HCT116 (cell line): ENCODE measurements around the gene MAPK8. TPM values are rescaled to one million over a fixed set of nuclear protein-coding genes. Genes with fewer than 3 reads are reported as not detected.

Experiments
- ATAC-seq: fragments of 200-7000 bp; cut with Tn5 transposase; 2 replicates; pipeline ENCODE4 v1.9.1; 2020; ENCODE audit warnings: mild to moderate bottlenecking, moderate library complexity
- BruUV-seq: library from RNA; stranded (reverse); fragments of 400-500 nt; replicated peaks from 2 replicates; lab custom pipeline; 2021; lab: Mats Ljungman, UMichigan
- CTCF ChIA-PET: fragments of 300-600 bp; sonication (Branson Sonifier 250); formaldehyde crosslinking; loops from one replicate; lab custom pipeline; 2021; ENCODE audit warnings: antibody characterized with exemption; lab: Charles Lee
- POLR2A ChIA-PET: fragments of 300-600, 350-600 bp; sonication (Branson Sonifier 250); formaldehyde crosslinking; loops from one replicate; lab custom pipeline; 2021; ENCODE audit warnings: antibody characterized with exemption; lab: Charles Lee
- RAD21 ChIA-PET, 2 experiments: fragments of 300-600 bp; sonication (Branson Sonifier 250); formaldehyde crosslinking; loops; one replicate each; lab custom pipeline; 2023; ENCODE audit warnings: low total read pairs in 2 of 2; ENCODE audit not compliant: uncharacterized antibody in 2 of 2, unreplicated experiment in 2 of 2, low non-redundant PET in 1 of 2; lab: Charles Lee
- DNase-seq: peaks from one replicate; pipeline ENCODE4 v3.0.0-alpha.2; 2010; ENCODE audit warnings: low read depth, low spot score
- H2AFZ ChIP-seq: fragments of 200-600 bp; shearing (Covaris generic), sonication (generic); 2 replicates; pipeline ENCODE4 v1.6.1; 2017; ENCODE audit warnings: low read depth, mixed run types, mixed read lengths, antibody characterized with exemption, low read length; ENCODE audit not compliant: poor library complexity, severe bottlenecking
- H3K27ac ChIP-seq: 2 replicates; pipeline ENCODE4 v1.5.1; 2012; ENCODE audit warnings: low read depth, low read length
- H3K27me3 ChIP-seq: fragments of 200-600 bp; sonication (generic); 2 replicates; pipeline ENCODE4 v1.6.1; 2016; ENCODE audit warnings: mixed run types, low read length, mixed read lengths; ENCODE audit not compliant: insufficient read depth
- H3K36me3 ChIP-seq, 2 experiments: fragments of 200-500 bp in 1 of 2; fragments of 200-600 bp in 1 of 2; sonication (Bioruptor generic) in 1 of 2; sonication (generic) in 1 of 2; 2 replicates each; pipeline versions ENCODE4 v1.5.1 to v1.6.1; 2014 to 2016; ENCODE audit warnings: low read length in 2 of 2, inconsistent platforms in 1 of 2, mixed read lengths in 1 of 2, mixed run types in 1 of 2; ENCODE audit not compliant: insufficient read depth in 2 of 2, control insufficient read depth in 1 of 2
- H3K4me1 ChIP-seq, 2 experiments: fragments of 200-600 bp in 1 of 2; sonication (generic) in 1 of 2; 2 replicates each; pipeline versions ENCODE4 v1.5.1 to v1.6.1; 2012 to 2017; ENCODE audit warnings: low read length in 2 of 2, inconsistent platforms in 1 of 2, mild to moderate bottlenecking in 1 of 2, mixed read lengths in 1 of 2, mixed run types in 1 of 2, moderate library complexity in 1 of 2; ENCODE audit not compliant: insufficient read depth in 2 of 2, control insufficient read depth in 1 of 2
- H3K4me2 ChIP-seq: fragments of 200-600 bp; sonication (generic); 2 replicates; pipeline ENCODE4 v1.6.1; 2017; ENCODE audit warnings: mixed run types, low read length, mixed read lengths
- H3K4me3 ChIP-seq, 2 experiments: fragments of 200-600 bp in 1 of 2; sonication (generic) in 1 of 2; replicated peaks in 1 of 2; 2 replicates each; pipeline ENCODE4 v1.5.1; 2011 to 2016; ENCODE audit warnings: low read length in 2 of 2, control low read depth in 1 of 2, low read depth in 1 of 2, mild to moderate bottlenecking in 1 of 2, mixed read lengths in 1 of 2, mixed run types in 1 of 2
- H3K79me2 ChIP-seq: fragments of 200-600 bp; sonication (generic); 2 replicates; pipeline ENCODE4 v1.6.1; 2017; ENCODE audit warnings: mild to moderate bottlenecking, mixed run types, low read length, moderate library complexity, mixed read lengths; ENCODE audit not compliant: insufficient read depth
- H3K9ac ChIP-seq: fragments of 200-600 bp; sonication (generic); 2 replicates; pipeline ENCODE4 v1.6.1; 2016; ENCODE audit warnings: low read length, mixed read lengths
- H3K9me2 ChIP-seq: fragments of 200-600 bp; sonication (generic), shearing (Covaris generic); 2 replicates; pipeline ENCODE4 v1.6.1; 2017; ENCODE audit warnings: mixed run types, mild to moderate bottlenecking, moderate library complexity; ENCODE audit not compliant: insufficient read depth
- H3K9me3 ChIP-seq, 2 experiments: fragments of 200-500 bp in 1 of 2; fragments of 200-600 bp in 1 of 2; sonication (Bioruptor generic) in 1 of 2; sonication (generic) in 1 of 2; 2 replicates each; pipeline ENCODE4 v1.6.1; 2014 to 2017; ENCODE audit warnings: low read length in 2 of 2, mixed read lengths in 2 of 2, inconsistent platforms in 1 of 2, low read depth in 1 of 2, mild to moderate bottlenecking in 1 of 2, mixed run types in 1 of 2, moderate library complexity in 1 of 2; ENCODE audit not compliant: control insufficient read depth in 1 of 2, insufficient read depth in 1 of 2
- H4K20me1 ChIP-seq: fragments of 200-600 bp; sonication (generic), shearing (Covaris generic); 2 replicates; pipeline ENCODE4 v1.6.1; 2017; ENCODE audit warnings: mixed run types, mild to moderate bottlenecking, moderate library complexity; ENCODE audit not compliant: insufficient read depth
- EGR1 ChIP-seq: IDR thresholded peaks from 2 replicates; pipeline ENCODE4 v1.6.1; 2012; ENCODE audit warnings: low read depth
- ELF1 ChIP-seq: IDR thresholded peaks from 2 replicates; pipeline ENCODE4 v1.6.1; 2012; ENCODE audit warnings: low read depth, borderline replicate concordance
- POLR2A ChIP-seq: IDR thresholded peaks from 2 replicates; pipeline ENCODE4 v1.7.0; 2011; ENCODE audit warnings: borderline replicate concordance; ENCODE audit not compliant: insufficient read depth, insufficient read length; ENCODE audit errors: extremely low read depth
- SRF ChIP-seq: IDR thresholded peaks from 2 replicates; pipeline ENCODE4 v1.6.1; 2012; ENCODE audit warnings: low read depth
- TCF7L2 ChIP-seq: IDR thresholded peaks from 2 replicates; pipeline ENCODE4 v1.7.0; 2011; ENCODE audit warnings: borderline replicate concordance, inconsistent platforms; ENCODE audit not compliant: insufficient read depth, insufficient read length; ENCODE audit errors: extremely low read depth
- ZFX ChIP-seq: fragments of 450-650 bp; IDR thresholded peaks from 2 replicates; pipeline ENCODE4 v1.6.1; 2017
- intact Hi-C: fragments of 100-400 bp; cut with micrococcal nuclease; formaldehyde crosslinking; loops from 2 replicates; pipeline ENCODE4 v1.10.0; 2022
- total RNA-seq: library from RNA; stranded (reverse); gene quantifications from one replicate; pipeline ENCODE4 v1.2.1, GENCODE V29; 2021; ENCODE audit not compliant: unreplicated experiment
- TF ChIP-seq, protein P1 (sequence below): IDR thresholded peaks from 2 replicates; pipeline ENCODE4 v1.6.1; 2012
- TF ChIP-seq, protein P2 (sequence below): IDR thresholded peaks from 2 replicates; pipeline ENCODE4 v1.6.1; 2012
- TF ChIP-seq, protein P3 (sequence below): IDR thresholded peaks from 2 replicates; pipeline ENCODE4 v1.6.1; 2011; ENCODE audit warnings: mild to moderate bottlenecking, low read length, moderate library complexity; ENCODE audit not compliant: insufficient replicate concordance; ENCODE audit errors: extremely low read depth
- TF ChIP-seq, protein P4 (sequence below), 3 experiments: fragments of 200-600 bp in 1 of 3; sonication (generic) in 1 of 3; IDR thresholded peaks in 2 of 3; conservative IDR thresholded peaks in 1 of 3; 2 replicates each; pipeline ENCODE4 v1.5.1; 2012 to 2017; ENCODE audit warnings: low read depth in 2 of 3, low read length in 2 of 3, antibody characterized with exemption in 1 of 3, borderline replicate concordance in 1 of 3, control low read depth in 1 of 3, mild to moderate bottlenecking in 1 of 3, mixed read lengths in 1 of 3, mixed run types in 1 of 3, moderate library complexity in 1 of 3; ENCODE audit not compliant: insufficient read depth in 1 of 3

MAPK8 gene
- total RNA-seq, 1 experiment from 2014 or later: 71.0 TPM

DNA sequence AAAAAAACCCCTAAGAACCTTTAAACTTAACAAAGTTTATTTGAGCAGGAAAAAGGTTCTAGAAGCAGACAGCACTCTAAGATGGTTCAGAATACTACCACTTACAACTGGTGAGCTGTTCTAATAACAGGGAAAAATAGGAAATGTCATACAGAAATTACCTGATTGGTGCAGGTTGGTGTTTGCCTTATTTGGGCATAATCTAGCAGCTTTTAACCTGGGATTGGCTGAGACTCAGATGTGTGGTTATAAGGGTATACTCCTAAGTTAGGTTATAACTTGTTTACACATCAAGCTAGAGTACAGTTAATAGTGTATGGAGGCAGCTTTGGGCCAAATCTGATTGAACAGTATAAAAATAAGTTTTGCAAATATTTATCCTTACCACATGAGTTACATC lies 59.8 kb downstream of the MAPK8 start:
- intact Hi-C loops: no loop called here
- no peak for DNase-seq
- no peak for ATAC-seq
- H3K79me2 ChIP-seq: peaks cover 71% of the 10 kb centered on the region
- no peak overlapping the region for H3K27ac ChIP-seq
- H3K4me3 ChIP-seq: no peak overlapping the region
- CTCF ChIA-PET: interaction anchor here (1.1 to 1.2 kb wide), 2 partner anchors 140 to 290 kb away, joined by 3 to 5 read pairs; no protein-coding TSS in a partner anchor
- POLR2A ChIA-PET: no interaction called here
- H3K9me2 ChIP-seq: no peaks in the 10 kb centered on the region
- no TSS peak for BruUV-seq
- no peaks in the 10 kb centered on the region for H3K9me3 ChIP-seq
- TF ChIP-seq SRF (peak; percentile 83), ZFX (no peak), POLR2A (no peak), EGR1 (no peak), ELF1 (no peak), TCF7L2 (no peak)
- TF ChIP-seq, protein P1, sequence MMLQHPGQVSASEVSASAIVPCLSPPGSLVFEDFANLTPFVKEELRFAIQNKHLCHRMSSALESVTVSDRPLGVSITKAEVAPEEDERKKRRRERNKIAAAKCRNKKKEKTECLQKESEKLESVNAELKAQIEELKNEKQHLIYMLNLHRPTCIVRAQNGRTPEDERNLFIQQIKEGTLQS: no peak
- no peaks in the 10 kb centered on the region for H3K36me3 ChIP-seq
- no peak overlapping the region for H3K4me2 ChIP-seq
- H3K27me3 ChIP-seq: no peaks in the 10 kb centered on the region
- RAD21 ChIA-PET: interaction anchor here in 1 of 2 experiments (1.3 kb wide), 1 partner anchor 290 kb away, joined by 4 read pairs; no protein-coding TSS in a partner anchor
- H4K20me1 ChIP-seq: no peaks in the 10 kb centered on the region
- H3K4me1 ChIP-seq: peaks cover 0 to 2% of the 10 kb centered on the region in 2 experiments; a peak in 1 of 4 replicates
- no peak overlapping the region for H2AFZ ChIP-seq
- no peak overlapping the region for H3K9ac ChIP-seq

DNA sequence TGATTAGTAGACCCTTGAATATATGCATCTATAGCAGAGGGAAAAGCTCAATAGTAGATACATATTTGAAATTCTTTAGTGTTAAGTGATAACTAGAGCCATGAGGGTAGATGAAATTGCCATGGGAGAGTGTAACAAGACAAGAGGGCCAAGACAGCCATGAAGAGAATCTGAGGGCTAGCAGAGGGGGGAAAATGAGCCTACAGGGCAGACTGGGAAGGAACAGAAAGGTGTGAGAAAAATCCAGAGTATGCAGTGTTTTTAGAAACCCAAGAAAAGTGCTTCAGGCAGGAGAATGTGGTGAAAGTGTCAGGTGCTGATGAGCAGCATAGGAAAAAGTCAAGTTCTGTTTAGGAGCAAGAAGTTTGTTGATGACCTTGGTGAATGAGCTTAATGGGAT lies 63.0 kb downstream of the MAPK8 start:
- Histone ChIP-seq H3K4me3 (no peak overlapping the region), H3K27me3 (no peaks in the 10 kb centered on the region), H3K9me3 (no peaks in the 10 kb centered on the region), H3K79me2 (peaks cover 60% of the 10 kb centered on the region), H4K20me1 (no peaks in the 10 kb centered on the region), H3K27ac (no peak overlapping the region), H3K4me2 (no peak overlapping the region), H2AFZ (no peak overlapping the region), H3K9ac (no peak overlapping the region), H3K9me2 (no peaks in the 10 kb centered on the region), H3K36me3 (no peaks in the 10 kb centered on the region), H3K4me1 (no peaks in the 10 kb centered on the region)
- POLR2A ChIA-PET: no interaction called here
- TF ChIP-seq, protein P2, sequence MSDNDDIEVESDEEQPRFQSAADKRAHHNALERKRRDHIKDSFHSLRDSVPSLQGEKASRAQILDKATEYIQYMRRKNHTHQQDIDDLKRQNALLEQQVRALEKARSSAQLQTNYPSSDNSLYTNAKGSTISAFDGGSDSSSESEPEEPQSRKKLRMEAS: no peak
- TF ChIP-seq, protein P3, sequence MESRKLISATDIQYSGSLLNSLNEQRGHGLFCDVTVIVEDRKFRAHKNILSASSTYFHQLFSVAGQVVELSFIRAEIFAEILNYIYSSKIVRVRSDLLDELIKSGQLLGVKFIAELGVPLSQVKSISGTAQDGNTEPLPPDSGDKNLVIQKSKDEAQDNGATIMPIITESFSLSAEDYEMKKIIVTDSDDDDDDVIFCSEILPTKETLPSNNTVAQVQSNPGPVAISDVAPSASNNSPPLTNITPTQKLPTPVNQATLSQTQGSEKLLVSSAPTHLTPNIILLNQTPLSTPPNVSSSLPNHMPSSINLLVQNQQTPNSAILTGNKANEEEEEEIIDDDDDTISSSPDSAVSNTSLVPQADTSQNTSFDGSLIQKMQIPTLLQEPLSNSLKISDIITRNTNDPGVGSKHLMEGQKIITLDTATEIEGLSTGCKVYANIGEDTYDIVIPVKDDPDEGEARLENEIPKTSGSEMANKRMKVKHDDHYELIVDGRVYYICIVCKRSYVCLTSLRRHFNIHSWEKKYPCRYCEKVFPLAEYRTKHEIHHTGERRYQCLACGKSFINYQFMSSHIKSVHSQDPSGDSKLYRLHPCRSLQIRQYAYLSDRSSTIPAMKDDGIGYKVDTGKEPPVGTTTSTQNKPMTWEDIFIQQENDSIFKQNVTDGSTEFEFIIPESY: no peak
- TF ChIP-seq, protein P4, sequence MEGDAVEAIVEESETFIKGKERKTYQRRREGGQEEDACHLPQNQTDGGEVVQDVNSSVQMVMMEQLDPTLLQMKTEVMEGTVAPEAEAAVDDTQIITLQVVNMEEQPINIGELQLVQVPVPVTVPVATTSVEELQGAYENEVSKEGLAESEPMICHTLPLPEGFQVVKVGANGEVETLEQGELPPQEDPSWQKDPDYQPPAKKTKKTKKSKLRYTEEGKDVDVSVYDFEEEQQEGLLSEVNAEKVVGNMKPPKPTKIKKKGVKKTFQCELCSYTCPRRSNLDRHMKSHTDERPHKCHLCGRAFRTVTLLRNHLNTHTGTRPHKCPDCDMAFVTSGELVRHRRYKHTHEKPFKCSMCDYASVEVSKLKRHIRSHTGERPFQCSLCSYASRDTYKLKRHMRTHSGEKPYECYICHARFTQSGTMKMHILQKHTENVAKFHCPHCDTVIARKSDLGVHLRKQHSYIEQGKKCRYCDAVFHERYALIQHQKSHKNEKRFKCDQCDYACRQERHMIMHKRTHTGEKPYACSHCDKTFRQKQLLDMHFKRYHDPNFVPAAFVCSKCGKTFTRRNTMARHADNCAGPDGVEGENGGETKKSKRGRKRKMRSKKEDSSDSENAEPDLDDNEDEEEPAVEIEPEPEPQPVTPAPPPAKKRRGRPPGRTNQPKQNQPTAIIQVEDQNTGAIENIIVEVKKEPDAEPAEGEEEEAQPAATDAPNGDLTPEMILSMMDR (IDR thresholded peaks at IDR 0.05 in 2 of 3, conservative IDR thresholded peaks at IDR 0.05 in 1 of 3; ENCODE audit: borderline replicate concordance in 1 of 3, insufficient read depth in 1 of 3, low read depth in 2 of 3, low read length in 2 of 3): no peak
- no TSS peak for BruUV-seq
- intact Hi-C loops: no loop called here
- DNase-seq: no peak
- no peak for ATAC-seq
- RAD21 ChIA-PET: no interaction called here
- CTCF ChIA-PET: no interaction called here
